Fibroblast of pulmonary artery (primary cell): ENCODE results near the gene CUBN.

Experiments used
- DNase-seq: peaks from one replicate; pipeline ENCODE4 v3.0.0-alpha.2; 2010; ENCODE audit warnings: low read depth
- H3K4me3 ChIP-seq: replicated peaks from 2 replicates; pipeline ENCODE4 v1.5.1; 2011; ENCODE audit warnings: low read depth, mild to moderate bottlenecking, control low read depth, low read length, moderate library complexity
- TF ChIP-seq, protein P1 (sequence below): IDR thresholded peaks from 2 replicates; pipeline ENCODE4 v1.5.1; 2011; ENCODE audit warnings: mild to moderate bottlenecking, control low read depth, low read length, inconsistent platforms; ENCODE audit errors: missing control alignments

The CUBN gene

DNA sequence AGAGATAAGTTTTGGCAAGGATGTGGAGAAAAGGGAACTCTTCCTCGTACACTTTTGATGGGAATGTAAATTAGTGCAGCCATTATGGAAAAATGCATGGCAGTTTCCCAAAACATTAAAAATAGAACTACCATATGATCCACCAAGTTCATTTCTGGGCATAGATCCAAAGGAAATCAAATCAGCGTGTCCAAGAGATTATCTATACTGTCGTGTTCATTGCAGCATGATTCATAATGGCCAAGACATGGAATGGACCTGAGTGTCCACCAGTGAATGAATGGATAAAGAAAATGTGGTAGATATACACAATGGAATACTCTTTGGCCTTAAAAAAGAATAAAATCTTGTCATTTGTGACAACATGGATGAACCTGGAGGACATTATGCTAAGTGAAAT, 242.0 kb downstream of the CUBN start:
- peak; percentile 89 for DNase-seq
- TF ChIP-seq, protein P1, sequence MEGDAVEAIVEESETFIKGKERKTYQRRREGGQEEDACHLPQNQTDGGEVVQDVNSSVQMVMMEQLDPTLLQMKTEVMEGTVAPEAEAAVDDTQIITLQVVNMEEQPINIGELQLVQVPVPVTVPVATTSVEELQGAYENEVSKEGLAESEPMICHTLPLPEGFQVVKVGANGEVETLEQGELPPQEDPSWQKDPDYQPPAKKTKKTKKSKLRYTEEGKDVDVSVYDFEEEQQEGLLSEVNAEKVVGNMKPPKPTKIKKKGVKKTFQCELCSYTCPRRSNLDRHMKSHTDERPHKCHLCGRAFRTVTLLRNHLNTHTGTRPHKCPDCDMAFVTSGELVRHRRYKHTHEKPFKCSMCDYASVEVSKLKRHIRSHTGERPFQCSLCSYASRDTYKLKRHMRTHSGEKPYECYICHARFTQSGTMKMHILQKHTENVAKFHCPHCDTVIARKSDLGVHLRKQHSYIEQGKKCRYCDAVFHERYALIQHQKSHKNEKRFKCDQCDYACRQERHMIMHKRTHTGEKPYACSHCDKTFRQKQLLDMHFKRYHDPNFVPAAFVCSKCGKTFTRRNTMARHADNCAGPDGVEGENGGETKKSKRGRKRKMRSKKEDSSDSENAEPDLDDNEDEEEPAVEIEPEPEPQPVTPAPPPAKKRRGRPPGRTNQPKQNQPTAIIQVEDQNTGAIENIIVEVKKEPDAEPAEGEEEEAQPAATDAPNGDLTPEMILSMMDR = no peak
- no peak overlapping the region for H3K4me3 ChIP-seq

DNA sequence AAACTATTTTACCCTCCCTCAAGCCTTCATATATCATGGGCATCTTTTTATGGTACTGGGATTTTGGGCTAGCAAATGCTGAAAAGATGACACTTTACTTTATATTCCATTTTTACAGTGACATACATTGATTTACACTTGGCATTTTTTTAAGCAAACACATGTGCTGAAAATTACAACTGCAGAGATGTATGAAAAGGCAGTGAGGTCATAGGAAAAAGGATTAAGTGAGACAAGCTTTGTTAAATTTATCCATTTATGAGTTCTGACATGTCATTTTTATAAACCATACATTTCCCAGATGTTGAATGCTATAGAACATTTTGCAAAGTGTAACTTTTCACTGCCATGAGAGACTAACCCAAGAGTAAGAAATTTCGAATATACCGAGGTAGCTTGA, 243.6 kb downstream of the CUBN start:
- no peak overlapping the region for H3K4me3 ChIP-seq
- DNase-seq = no peak
- TF ChIP-seq, protein P1 = no peak

DNA sequence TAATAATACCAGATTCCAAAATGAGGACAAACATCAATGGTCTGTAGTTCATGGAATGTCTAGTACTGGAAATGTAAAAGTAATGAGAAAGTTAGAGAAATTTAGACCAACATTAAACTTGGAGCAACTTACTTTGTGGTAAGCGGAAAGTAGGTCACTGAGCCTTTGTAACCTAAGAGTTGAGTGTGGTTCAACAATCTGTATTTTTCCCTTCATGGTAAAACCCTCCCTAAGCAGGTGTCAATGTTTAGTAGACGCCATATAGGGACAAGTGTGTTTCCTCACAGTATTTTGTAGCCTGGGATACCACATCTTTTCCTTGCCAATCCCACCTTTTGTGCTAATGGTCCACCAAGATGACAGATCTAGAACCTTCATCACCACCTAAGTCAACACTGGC, 245.1 kb downstream of the CUBN start:
- TF ChIP-seq, protein P1 = no peak
- DNase-seq = no peak
- H3K4me3 ChIP-seq = no peak overlapping the region

DNA sequence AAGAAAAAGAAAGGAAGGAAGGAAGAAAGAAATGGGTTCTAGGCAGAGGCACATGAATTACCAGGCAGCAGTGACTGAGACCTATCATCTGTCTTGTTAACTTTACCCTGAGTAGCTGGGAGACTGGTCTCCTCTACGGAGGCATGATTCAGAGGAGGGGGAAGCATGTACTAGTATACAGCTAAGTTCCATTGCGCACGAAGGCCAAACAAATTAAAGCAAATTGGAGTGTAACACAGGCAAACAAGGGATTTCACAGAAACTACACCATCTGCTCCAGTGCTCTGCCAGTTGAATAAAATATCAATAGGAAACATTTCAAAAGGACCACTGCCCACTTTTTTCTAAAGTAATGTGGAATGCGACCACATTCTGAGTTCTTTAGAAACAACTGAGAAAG, 246.5 kb downstream of the CUBN start:
- TF ChIP-seq, protein P1 = no peak
- H3K4me3 ChIP-seq = no peak overlapping the region
- no peak for DNase-seq

DNA sequence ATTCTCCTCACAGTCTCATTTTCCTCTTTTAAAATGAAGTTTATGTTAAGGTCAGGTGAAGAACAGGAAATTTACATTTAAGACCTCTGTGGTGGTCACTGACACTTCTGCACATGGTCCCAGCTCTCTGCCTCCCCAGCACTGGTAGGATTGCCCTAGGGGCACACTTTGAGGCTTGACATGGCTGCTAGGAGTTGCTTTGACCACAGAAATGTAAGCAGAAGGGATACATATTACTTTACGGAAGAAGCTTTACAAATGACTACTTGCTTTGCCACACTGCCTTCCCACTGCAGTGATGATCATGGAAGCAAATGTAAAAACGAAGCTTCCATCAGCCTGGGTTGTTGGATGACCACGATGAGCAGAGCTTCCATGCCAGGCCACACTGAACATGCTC, 259.3 kb downstream of the CUBN start:
- DNase-seq = no peak
- H3K4me3 ChIP-seq = no peak overlapping the region
- TF ChIP-seq, protein P1 = no peak

DNA sequence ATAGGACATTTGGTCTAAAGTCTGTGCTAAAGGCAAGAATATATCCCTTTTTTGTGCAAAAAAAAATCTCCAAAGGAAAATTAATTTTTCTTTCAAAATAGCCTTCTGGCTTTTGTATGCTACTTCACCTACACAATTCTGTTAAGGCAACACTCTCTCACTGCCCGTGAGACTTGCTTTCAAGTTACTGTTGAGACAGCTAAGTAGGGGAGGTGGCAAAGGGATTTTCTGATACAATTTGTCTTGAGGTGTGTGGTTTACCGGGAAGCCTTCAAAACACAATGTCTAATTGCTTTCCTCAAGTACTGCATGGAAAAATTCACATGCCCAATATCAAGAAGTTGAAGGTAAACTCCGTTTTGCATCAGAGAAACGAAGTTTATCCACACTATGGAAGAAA, 261.6 kb downstream of the CUBN start:
- DNase-seq = no peak
- no peak overlapping the region for H3K4me3 ChIP-seq
- TF ChIP-seq, protein P1 = no peak

DNA sequence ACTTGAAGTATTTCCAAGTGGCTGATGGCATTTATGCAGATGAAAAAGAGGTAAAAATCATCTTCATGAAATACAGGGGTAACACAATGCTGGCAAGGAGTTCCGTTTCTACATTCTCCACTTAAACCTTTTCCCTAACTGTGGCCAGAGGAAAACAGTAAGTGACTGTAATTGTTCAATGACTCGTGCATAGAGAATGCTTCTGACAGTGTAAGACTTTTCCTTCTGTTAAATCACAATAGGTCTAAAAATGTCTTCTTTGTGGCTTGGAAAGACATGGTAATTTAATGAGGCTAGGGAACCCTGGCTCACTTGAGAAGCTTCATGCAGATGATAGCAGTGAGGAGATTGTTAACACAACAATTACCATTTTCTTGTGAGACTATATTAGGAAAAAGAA, 262.1 kb downstream of the CUBN start:
- DNase-seq = peak; percentile 55
- TF ChIP-seq, protein P1 = no peak
- no peak overlapping the region for H3K4me3 ChIP-seq
